CD4-positive, alpha-beta T cell (primary cell): ENCODE results near the gene ILKAP. TPM values are rescaled to one million over a fixed set of nuclear protein-coding genes. Genes with fewer than 3 reads are reported as not detected.

ENCODE experiments used
- ATAC-seq: fragments of 200-7000 bp; cut with Tn5 transposase; one replicate; pipeline ENCODE4 v1.10.0; 2022; ENCODE audit warnings: mild to moderate bottlenecking; ENCODE audit not compliant: poor library complexity
- CTCF ChIA-PET: fragments of 350-600 bp; sonication (Branson Sonifier 250); formaldehyde crosslinking; loops from one replicate; lab custom pipeline; 2021; ENCODE audit warnings: antibody characterized with exemption, inconsistent platforms; lab: Charles Lee
- POLR2A ChIA-PET: fragments of 350-600 bp; sonication (Branson Sonifier 250); formaldehyde crosslinking; loops from one replicate; lab custom pipeline; 2021; ENCODE audit warnings: antibody characterized with exemption, inconsistent platforms; lab: Charles Lee
- DNase-seq, 14 experiments: peaks; one replicate each; pipeline ENCODE4 v3.0.0-alpha.2; 2013 to 2020; ENCODE audit warnings: mixed read lengths in 2 of 14
- H3K27ac ChIP-seq, 2 donors: one replicate each; pipeline versions ENCODE4 v1.5.1 to v1.7.0; 2013; ENCODE audit warnings: low read length in 2 of 2, low read depth in 1 of 2, mild to moderate bottlenecking in 1 of 2
- H3K27me3 ChIP-seq, 2 experiments: 1 replicate in 1 of 2; 2 replicates in 1 of 2; pipeline versions ENCODE4 v1.6.1 to v1.7.0; 2013; ENCODE audit warnings: low read length in 2 of 2, control low read depth in 1 of 2, mild to moderate bottlenecking in 1 of 2, moderate library complexity in 1 of 2; ENCODE audit not compliant: insufficient read depth in 2 of 2, control insufficient read depth in 1 of 2
- H3K36me3 ChIP-seq: one replicate; pipeline ENCODE4 v1.6.1; 2013; ENCODE audit warnings: low read length, control low read depth; ENCODE audit not compliant: insufficient read depth
- H3K4me1 ChIP-seq: one replicate; pipeline ENCODE4 v1.6.1; 2013; ENCODE audit warnings: low read length, control low read depth; ENCODE audit not compliant: insufficient read depth
- H3K4me3 ChIP-seq: one replicate; pipeline ENCODE4 v1.5.1; 2013; ENCODE audit warnings: mild to moderate bottlenecking, low read length, moderate library complexity
- H3K9me3 ChIP-seq, 2 experiments: 1 replicate in 1 of 2; 2 replicates in 1 of 2; pipeline versions ENCODE4 v1.6.1 to v1.7.0; 2013; ENCODE audit warnings: low read length in 2 of 2, mild to moderate bottlenecking in 2 of 2, control low read depth in 1 of 2, moderate library complexity in 1 of 2; ENCODE audit not compliant: control insufficient read depth in 1 of 2, insufficient read depth in 1 of 2
- H3K27ac Mint-ChIP-seq: one replicate; pipeline ENCODE4 v1.8.0; 2020; ENCODE audit warnings: mixed read lengths
- H3K27me3 Mint-ChIP-seq: one replicate; pipeline ENCODE4 v1.8.0; 2021; ENCODE audit warnings: mixed read lengths
- H3K36me3 Mint-ChIP-seq: one replicate; pipeline ENCODE4 v1.8.0; 2021; ENCODE audit warnings: low read depth, mixed read lengths
- H3K4me1 Mint-ChIP-seq: one replicate; pipeline ENCODE4 v1.8.0; 2021; ENCODE audit warnings: low read depth, mixed read lengths
- H3K4me3 Mint-ChIP-seq: one replicate; pipeline ENCODE4 v1.8.0; 2020; ENCODE audit warnings: mild to moderate bottlenecking, mixed read lengths
- H3K9me3 Mint-ChIP-seq: one replicate; pipeline ENCODE4 v1.8.0; 2020; ENCODE audit warnings: mixed read lengths
- CTCF ChIP-seq: fragments of 200-600 bp; IDR thresholded peaks from one replicate; pipeline ENCODE4 v1.8.0; 2022; ENCODE audit warnings: antibody characterized with exemption, mild to moderate bottlenecking
- intact Hi-C, 2 experiments: fragments of 100-400 bp; cut with DNase I in 1 of 2; cut with micrococcal nuclease in 1 of 2; formaldehyde crosslinking; loops; one replicate each; pipeline versions ENCODE4 v1.15.1 to v1.9.0; 2023 to 2025; cut with DNase I, micrococcal nuclease
- total RNA-seq, 174 experiments: library from RNA in 2 of 174; stranded (reverse) in 2 of 174; gene quantifications; one replicate each; pipeline ENCODE4 v1.2.3 and lab custom pipeline; 2021 to 2026

Gene ILKAP
- total RNA-seq, 2 experiments from 2014 or later = 133 to 143 TPM

DNA sequence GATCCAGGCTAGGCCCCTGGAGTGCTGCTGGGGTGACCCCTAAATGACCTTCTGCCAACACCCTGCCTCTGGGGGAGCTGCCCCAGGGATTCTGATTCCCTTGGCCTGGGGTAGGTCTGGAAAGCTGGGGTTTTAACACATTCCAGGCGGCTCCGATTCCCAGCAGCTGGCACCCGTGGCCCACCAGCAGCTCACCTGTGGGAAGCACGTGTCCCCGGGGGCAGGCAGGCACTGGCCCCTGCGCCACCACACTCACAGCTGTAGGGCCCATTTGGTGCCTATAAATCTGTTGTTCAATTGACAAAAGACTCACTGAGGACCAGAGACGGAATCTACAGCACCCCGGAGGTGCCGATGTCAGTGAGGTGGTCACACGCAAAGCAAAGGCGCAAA, 69.1 kb downstream of the ILKAP start:
- Mint-ChIP-seq H3K4me1 (no peaks in the 10 kb centered on the region), H3K27ac (no peak overlapping the region), H3K36me3 (no peaks in the 10 kb centered on the region), H3K27me3 (no peaks in the 10 kb centered on the region), H3K9me3 (no peaks in the 10 kb centered on the region), H3K4me3 (no peak overlapping the region)
- intact Hi-C loops = no loop called here
- DNase-seq = no peak
- no peaks in the 10 kb centered on the region for H3K4me1 ChIP-seq
- TF ChIP-seq CTCF = no peak
- no peak overlapping the region for H3K27ac ChIP-seq
- ChIA-PET POLR2A (no interaction called here), CTCF (no interaction called here)
- no peaks in the 10 kb centered on the region for H3K36me3 ChIP-seq
- H3K4me3 ChIP-seq = no peak overlapping the region
- H3K9me3 ChIP-seq = no peaks in the 10 kb centered on the region
- no peaks in the 10 kb centered on the region for H3K27me3 ChIP-seq
- no peak for ATAC-seq

DNA sequence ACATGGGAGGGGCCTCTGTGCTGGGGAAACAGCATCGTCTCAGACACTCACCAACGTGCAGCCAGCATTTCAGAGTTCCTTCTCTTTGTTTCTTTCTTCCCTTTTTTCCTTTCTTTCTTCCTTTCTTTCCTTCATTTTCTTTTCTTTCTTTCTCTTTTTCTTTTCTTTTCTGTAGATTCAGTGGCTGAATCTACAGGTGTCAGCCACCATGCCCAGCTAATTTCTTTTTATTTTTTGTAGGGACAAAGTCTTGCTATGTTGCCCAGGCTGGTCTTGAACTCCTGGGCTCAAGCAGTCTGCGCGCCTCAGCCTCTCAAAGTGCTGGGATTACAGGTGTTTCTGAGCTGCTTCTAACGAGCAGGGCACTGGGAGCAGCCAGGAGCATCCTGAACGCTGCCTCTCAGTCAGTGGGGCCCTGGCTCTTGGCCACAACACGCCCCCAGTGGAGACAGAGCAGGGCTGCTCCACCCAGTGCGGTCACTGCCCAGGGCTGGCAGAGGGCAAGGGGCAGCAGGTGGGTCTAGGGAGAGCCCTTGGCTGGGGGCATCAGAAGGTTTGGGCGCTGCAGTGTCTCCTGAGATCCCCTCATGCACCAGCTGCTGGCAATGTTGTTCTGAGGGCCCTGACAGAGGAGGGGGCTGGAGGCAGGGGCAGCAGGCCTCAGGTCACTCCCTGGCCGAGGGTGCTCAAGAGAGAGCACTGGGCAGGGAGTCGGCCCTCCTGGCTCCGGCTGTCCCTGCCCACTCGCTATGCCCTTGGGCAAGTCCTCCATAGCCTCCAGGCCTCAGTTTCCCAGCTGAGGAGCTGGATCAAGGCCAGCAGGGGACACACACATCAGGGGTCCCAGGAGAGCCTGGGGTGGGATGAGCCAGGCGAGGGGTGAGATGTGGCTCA, 69.7 kb downstream of the ILKAP start:
- H3K36me3 Mint-ChIP-seq = no peaks in the 10 kb centered on the region
- CTCF ChIA-PET = no interaction called here
- H3K9me3 Mint-ChIP-seq = no peaks in the 10 kb centered on the region
- no peak overlapping the region for H3K4me3 ChIP-seq
- ATAC-seq (no peak), DNase-seq (no peak)
- H3K4me1 Mint-ChIP-seq = no peaks in the 10 kb centered on the region
- no peaks in the 10 kb centered on the region for H3K27me3 Mint-ChIP-seq
- H3K9me3 ChIP-seq = no peaks in the 10 kb centered on the region
- POLR2A ChIA-PET = no interaction called here
- TF ChIP-seq CTCF = no peak
- H3K27ac ChIP-seq = no peak overlapping the region
- no peaks in the 10 kb centered on the region for H3K36me3 ChIP-seq
- intact Hi-C loops = no loop called here
- no peaks in the 10 kb centered on the region for H3K4me1 ChIP-seq
- H3K4me3 Mint-ChIP-seq = no peak overlapping the region
- no peak overlapping the region for H3K27ac Mint-ChIP-seq
- H3K27me3 ChIP-seq = no peaks in the 10 kb centered on the region

GRCh38 chr2:238132463-238133450, 70.7 kb downstream of the ILKAP start:
- no peaks in the 10 kb centered on the region for H3K9me3 Mint-ChIP-seq
- no peaks in the 10 kb centered on the region for H3K27me3 Mint-ChIP-seq
- H3K4me3 Mint-ChIP-seq = no peak overlapping the region
- intact Hi-C loops = no loop called here
- DNase-seq (no peak), ATAC-seq (no peak)
- ChIA-PET CTCF (no interaction called here), POLR2A (no interaction called here)
- no peak overlapping the region for H3K27ac Mint-ChIP-seq
- H3K4me1 Mint-ChIP-seq = no peaks in the 10 kb centered on the region
- H3K27ac ChIP-seq = no peak overlapping the region
- H3K36me3 ChIP-seq = no peaks in the 10 kb centered on the region
- no peak overlapping the region for H3K4me3 ChIP-seq
- H3K36me3 Mint-ChIP-seq = no peaks in the 10 kb centered on the region
- TF ChIP-seq CTCF = no peak
- no peaks in the 10 kb centered on the region for H3K27me3 ChIP-seq
- H3K9me3 ChIP-seq = no peaks in the 10 kb centered on the region
- H3K4me1 ChIP-seq = no peaks in the 10 kb centered on the region
